ENCODE data around the gene COL23A1. TPM values are rescaled to one million over a fixed set of nuclear protein-coding genes. Genes with fewer than 3 reads are reported as not detected.
A peak's percentile ranks its signal among the peaks of the same experiment; 100 is the strongest.

Gene COL23A1
- total and polyA plus RNA-seq, 2 of the 13 experiments (the other 11 are each of a cell fraction or from before 2014, with no cell fraction given): not detected

GRCh38 chr5:178204182-178204934, 385.8 kb downstream of the COL23A1 start, which contains the start of gene HNRNPAB (continued):
- TF ChIP-seq REST (IDR thresholded peaks at IDR 0.05; ENCODE audit: borderline replicate concordance in 1 of 2, low read depth in 1 of 2, low read length in 2 of 2) (no peak; a peak in 1 of 4 replicates), ZNF672 (CRISPR knock-in tag; IDR thresholded peaks at IDR 0.05) (no peak), TAF15 (IDR thresholded peaks at IDR 0.05; ENCODE audit: low read depth, low read length, poor library complexity, severe bottlenecking) (peak; percentile 1), ZNF761 (CRISPR knock-in tag; conservative IDR thresholded peaks at IDR 0.05) (peak; percentile 88), GZF1 (CRISPR knock-in tag; IDR thresholded peaks at IDR 0.05) (no peak; the same call in 1 of the 2 replicates), ZNF101 (CRISPR knock-in tag; IDR thresholded peaks at IDR 0.05; ENCODE audit: borderline replicate concordance, low read depth) (no peak), ZFP82 (CRISPR knock-in tag; IDR thresholded peaks at IDR 0.05; ENCODE audit: borderline replicate concordance) (peak; percentile 41; the same call in 1 of the 2 replicates), RFXANK (CRISPR knock-in tag; IDR thresholded peaks at IDR 0.05) (no peak), IRF2 (CRISPR knock-in tag; IDR thresholded peaks at IDR 0.05) (peak; percentile 65), RCOR2 (CRISPR knock-in tag; IDR thresholded peaks at IDR 0.05) (no peak), ZFP62 (CRISPR knock-in tag; IDR thresholded peaks at IDR 0.05) (no peak), MED1 (CRISPR knock-in tag; IDR thresholded peaks at IDR 0.05) (peak; percentile 71), SRSF4 (IDR thresholded peaks at IDR 0.05; ENCODE audit: low read depth, low read length, poor library complexity, severe bottlenecking) (no peak), ZNF234 (CRISPR knock-in tag; conservative IDR thresholded peaks at IDR 0.05) (peak; percentile 50; the same call in 1 of the 2 replicates)
- TF ChIP-seq, protein P1, sequence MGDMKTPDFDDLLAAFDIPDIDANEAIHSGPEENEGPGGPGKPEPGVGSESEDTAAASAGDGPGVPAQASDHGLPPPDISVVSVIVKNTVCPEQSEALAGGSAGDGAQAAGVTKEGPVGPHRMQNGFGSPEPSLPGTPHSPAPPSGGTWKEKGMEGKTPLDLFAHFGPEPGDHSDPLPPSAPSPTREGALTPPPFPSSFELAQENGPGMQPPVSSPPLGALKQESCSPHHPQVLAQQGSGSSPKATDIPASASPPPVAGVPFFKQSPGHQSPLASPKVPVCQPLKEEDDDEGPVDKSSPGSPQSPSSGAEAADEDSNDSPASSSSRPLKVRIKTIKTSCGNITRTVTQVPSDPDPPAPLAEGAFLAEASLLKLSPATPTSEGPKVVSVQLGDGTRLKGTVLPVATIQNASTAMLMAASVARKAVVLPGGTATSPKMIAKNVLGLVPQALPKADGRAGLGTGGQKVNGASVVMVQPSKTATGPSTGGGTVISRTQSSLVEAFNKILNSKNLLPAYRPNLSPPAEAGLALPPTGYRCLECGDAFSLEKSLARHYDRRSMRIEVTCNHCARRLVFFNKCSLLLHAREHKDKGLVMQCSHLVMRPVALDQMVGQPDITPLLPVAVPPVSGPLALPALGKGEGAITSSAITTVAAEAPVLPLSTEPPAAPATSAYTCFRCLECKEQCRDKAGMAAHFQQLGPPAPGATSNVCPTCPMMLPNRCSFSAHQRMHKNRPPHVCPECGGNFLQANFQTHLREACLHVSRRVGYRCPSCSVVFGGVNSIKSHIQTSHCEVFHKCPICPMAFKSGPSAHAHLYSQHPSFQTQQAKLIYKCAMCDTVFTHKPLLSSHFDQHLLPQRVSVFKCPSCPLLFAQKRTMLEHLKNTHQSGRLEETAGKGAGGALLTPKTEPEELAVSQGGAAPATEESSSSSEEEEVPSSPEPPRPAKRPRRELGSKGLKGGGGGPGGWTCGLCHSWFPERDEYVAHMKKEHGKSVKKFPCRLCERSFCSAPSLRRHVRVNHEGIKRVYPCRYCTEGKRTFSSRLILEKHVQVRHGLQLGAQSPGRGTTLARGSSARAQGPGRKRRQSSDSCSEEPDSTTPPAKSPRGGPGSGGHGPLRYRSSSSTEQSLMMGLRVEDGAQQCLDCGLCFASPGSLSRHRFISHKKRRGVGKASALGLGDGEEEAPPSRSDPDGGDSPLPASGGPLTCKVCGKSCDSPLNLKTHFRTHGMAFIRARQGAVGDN (CRISPR knock-in tag; IDR thresholded peaks at IDR 0.05): peak; percentile 90
- TF ChIP-seq, protein P2, sequence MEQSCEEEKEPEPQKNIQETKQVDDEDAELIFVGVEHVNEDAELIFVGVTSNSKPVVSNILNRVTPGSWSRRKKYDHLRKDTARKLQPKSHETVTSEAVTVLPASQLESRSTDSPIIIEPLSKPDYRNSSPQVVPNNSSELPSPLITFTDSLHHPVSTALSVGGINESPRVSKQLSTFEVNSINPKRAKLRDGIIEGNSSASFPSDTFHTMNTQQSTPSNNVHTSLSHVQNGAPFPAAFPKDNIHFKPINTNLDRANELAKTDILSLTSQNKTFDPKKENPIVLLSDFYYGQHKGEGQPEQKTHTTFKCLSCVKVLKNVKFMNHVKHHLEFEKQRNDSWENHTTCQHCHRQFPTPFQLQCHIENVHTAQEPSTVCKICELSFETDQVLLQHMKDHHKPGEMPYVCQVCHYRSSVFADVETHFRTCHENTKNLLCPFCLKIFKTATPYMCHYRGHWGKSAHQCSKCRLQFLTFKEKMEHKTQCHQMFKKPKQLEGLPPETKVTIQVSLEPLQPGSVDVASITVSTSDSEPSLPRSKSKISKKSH (CRISPR knock-in tag; IDR thresholded peaks at IDR 0.05; ENCODE audit: borderline replicate concordance): peak; percentile 76; the same call in 1 of the 2 replicates
